Liver (tissue), 9 donors: ENCODE measurements around the gene PRCC. TPM values are rescaled to one million over a fixed set of nuclear protein-coding genes. Genes with fewer than 3 reads are reported as not detected.

Source experiments
- DNase-seq: peaks from one replicate; pipeline ENCODE4 v3.0.0-alpha.2; 2017; ENCODE audit warnings: low spot score
- H3K27ac ChIP-seq, 2 donors: one replicate each; pipeline ENCODE4 v1.7.0; 2013; ENCODE audit warnings: inconsistent platforms in 2 of 2, low read length in 2 of 2, control low read depth in 1 of 2, low read depth in 1 of 2, mild to moderate bottlenecking in 1 of 2
- H3K27me3 ChIP-seq, 4 donors: one replicate each; pipeline versions ENCODE4 v1.6.1 to v1.7.0; 2013; ENCODE audit warnings: low read length in 3 of 4, inconsistent platforms in 1 of 4, mild to moderate bottlenecking in 1 of 4, moderate library complexity in 1 of 4; ENCODE audit not compliant: control insufficient read depth in 4 of 4, insufficient read depth in 4 of 4
- H3K36me3 ChIP-seq, 4 donors: one replicate each; pipeline versions ENCODE4 v1.6.1 to v1.7.0; 2013; ENCODE audit warnings: low read length in 3 of 4, mild to moderate bottlenecking in 3 of 4, low read depth in 1 of 4, moderate library complexity in 1 of 4; ENCODE audit not compliant: control insufficient read depth in 4 of 4, insufficient read depth in 3 of 4
- H3K4me1 ChIP-seq, 4 donors: one replicate each; pipeline versions ENCODE4 v1.6.1 to v1.7.0; 2013; ENCODE audit warnings: low read length in 3 of 4, mild to moderate bottlenecking in 3 of 4, moderate library complexity in 1 of 4; ENCODE audit not compliant: control insufficient read depth in 4 of 4, insufficient read depth in 4 of 4
- H3K4me3 ChIP-seq, 3 donors: one replicate each; pipeline versions ENCODE4 v1.6.1 to v1.7.0; 2013; ENCODE audit warnings: low read length in 3 of 3, control low read depth in 1 of 3, low read depth in 1 of 3, mild to moderate bottlenecking in 1 of 3
- H3K9ac ChIP-seq, 2 donors: one replicate each; pipeline ENCODE4 v1.7.0; 2013; ENCODE audit warnings: low read length in 2 of 2, mild to moderate bottlenecking in 2 of 2, moderate library complexity in 2 of 2, control low read depth in 1 of 2, low read depth in 1 of 2
- H3K9me3 ChIP-seq, 4 donors: one replicate each; pipeline versions ENCODE4 v1.6.1 to v1.7.0; 2013; ENCODE audit warnings: low read length in 3 of 4; ENCODE audit not compliant: control insufficient read depth in 4 of 4
- FOXA2 ChIP-seq: IDR thresholded peaks from 2 replicates; pipeline ENCODE4 v1.6.1; 2016; ENCODE audit warnings: antibody characterized with exemption
- GABPA ChIP-seq, 2 donors: IDR thresholded peaks in 1 of 2; conservative IDR thresholded peaks in 1 of 2; 2 replicates each; pipeline ENCODE4 v1.6.1; 2016; ENCODE audit warnings: antibody characterized with exemption in 2 of 2, mild to moderate bottlenecking in 1 of 2, moderate library complexity in 1 of 2
- HNF4G ChIP-seq: IDR thresholded peaks from 2 replicates; pipeline ENCODE4 v1.6.1; 2016; ENCODE audit warnings: antibody characterized with exemption
- RAD21 ChIP-seq, 2 donors: IDR thresholded peaks; 2 replicates each; pipeline ENCODE4 v1.6.1; 2016; ENCODE audit warnings: antibody characterized with exemption in 2 of 2, mild to moderate bottlenecking in 2 of 2
- SP1 ChIP-seq: IDR thresholded peaks from 2 replicates; pipeline ENCODE4 v1.6.1; 2018; ENCODE audit warnings: antibody characterized with exemption, mild to moderate bottlenecking
- whole genome bisulfite sequencing: extraction: QIAGEN DNeasy Blood & Tissue Kit; methylation state at CpG from one replicate; pipeline ENCODE4 v1.1.7; 2013; 5-methylcytosine and 5-hydroxymethylcytosine counted together
- polyA plus RNA-seq, 2 donors: library from polyadenylated mRNA; stranded (reverse) in 1 of 2; unstranded in 1 of 2; fragments of 200-250 nt in 1 of 2; fragments of >200 nt in 1 of 2; fragmentation: Nextera tagmentation in 1 of 2; extraction: Ambion mirVana in 1 of 2; gene quantifications; one replicate each; pipeline versions ENCODE4 v1.2.1 to v1.2.3, GENCODE V29; 2013 to 2015
- total RNA-seq, 2 donors: library from RNA; depleted of rRNA; stranded (reverse); fragments of >200 nt; gene quantifications; one replicate each; pipeline ENCODE4 v1.2.3, GENCODE V29; 2014
- TF ChIP-seq, protein P1 (sequence below): IDR thresholded peaks from 2 replicates; pipeline ENCODE4 v1.6.1; 2016; ENCODE audit warnings: antibody characterized with exemption, mild to moderate bottlenecking
- donor health status: healthy.
- donor health status: healthy.
- donor health status: healthy.
- donor health status: healthy.
- donor health status: healthy.

PRCC gene
- total and polyA plus RNA-seq, 4 donors, result 8.8 to 19.3 (median 14.3) TPM

DNA sequence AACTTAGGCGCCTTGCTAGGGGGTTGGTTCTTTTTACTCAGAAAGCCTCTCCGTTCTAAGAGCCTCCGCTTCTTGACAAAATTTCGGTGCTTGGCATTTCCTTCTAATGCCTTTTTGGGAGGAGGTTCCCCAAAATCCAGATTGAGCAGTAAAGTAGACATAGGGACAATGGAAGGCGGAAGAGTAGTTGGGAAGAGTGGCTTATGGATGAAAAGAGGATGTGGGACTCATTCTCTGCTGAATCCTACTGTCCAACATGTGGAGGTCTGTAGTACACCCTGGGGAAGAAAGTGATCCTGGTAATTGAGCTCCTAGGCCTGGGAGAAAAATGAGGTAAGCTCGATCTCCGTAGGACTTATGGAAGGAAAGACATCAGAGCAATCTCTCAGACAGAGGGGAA lies 39.8 kb upstream of the PRCC start:
- Histone ChIP-seq H3K9ac (peak overlapping the region; percentile 80 to 93), H3K9me3 (no peaks in the 10 kb centered on the region), H3K36me3 (peaks cover 5 to 23% (median 16%) of the 10 kb centered on the region in 4 donors), H3K27me3 (no peaks in the 10 kb centered on the region), H3K4me3 (peak overlapping the region; percentile 84 to 99 (median 99)), H3K27ac (peak overlapping the region; percentile 89 to 91), H3K4me1 (peaks cover 6 to 37% (median 35%) of the 10 kb centered on the region in 4 donors)
- TF ChIP-seq RAD21 (IDR thresholded peaks at IDR 0.05) (no peak), HNF4G (no peak), FOXA2 (no peak), GABPA (IDR thresholded peaks at IDR 0.05 in 1 of 2, conservative IDR thresholded peaks at IDR 0.05 in 1 of 2) (no peak)
- TF ChIP-seq, protein P1, sequence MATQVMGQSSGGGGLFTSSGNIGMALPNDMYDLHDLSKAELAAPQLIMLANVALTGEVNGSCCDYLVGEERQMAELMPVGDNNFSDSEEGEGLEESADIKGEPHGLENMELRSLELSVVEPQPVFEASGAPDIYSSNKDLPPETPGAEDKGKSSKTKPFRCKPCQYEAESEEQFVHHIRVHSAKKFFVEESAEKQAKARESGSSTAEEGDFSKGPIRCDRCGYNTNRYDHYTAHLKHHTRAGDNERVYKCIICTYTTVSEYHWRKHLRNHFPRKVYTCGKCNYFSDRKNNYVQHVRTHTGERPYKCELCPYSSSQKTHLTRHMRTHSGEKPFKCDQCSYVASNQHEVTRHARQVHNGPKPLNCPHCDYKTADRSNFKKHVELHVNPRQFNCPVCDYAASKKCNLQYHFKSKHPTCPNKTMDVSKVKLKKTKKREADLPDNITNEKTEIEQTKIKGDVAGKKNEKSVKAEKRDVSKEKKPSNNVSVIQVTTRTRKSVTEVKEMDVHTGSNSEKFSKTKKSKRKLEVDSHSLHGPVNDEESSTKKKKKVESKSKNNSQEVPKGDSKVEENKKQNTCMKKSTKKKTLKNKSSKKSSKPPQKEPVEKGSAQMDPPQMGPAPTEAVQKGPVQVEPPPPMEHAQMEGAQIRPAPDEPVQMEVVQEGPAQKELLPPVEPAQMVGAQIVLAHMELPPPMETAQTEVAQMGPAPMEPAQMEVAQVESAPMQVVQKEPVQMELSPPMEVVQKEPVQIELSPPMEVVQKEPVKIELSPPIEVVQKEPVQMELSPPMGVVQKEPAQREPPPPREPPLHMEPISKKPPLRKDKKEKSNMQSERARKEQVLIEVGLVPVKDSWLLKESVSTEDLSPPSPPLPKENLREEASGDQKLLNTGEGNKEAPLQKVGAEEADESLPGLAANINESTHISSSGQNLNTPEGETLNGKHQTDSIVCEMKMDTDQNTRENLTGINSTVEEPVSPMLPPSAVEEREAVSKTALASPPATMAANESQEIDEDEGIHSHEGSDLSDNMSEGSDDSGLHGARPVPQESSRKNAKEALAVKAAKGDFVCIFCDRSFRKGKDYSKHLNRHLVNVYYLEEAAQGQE, result no peak
- no peak for DNase-seq
- WGBS, result 59% methylated on average over 7 of the region's 7 CpGs

DNA sequence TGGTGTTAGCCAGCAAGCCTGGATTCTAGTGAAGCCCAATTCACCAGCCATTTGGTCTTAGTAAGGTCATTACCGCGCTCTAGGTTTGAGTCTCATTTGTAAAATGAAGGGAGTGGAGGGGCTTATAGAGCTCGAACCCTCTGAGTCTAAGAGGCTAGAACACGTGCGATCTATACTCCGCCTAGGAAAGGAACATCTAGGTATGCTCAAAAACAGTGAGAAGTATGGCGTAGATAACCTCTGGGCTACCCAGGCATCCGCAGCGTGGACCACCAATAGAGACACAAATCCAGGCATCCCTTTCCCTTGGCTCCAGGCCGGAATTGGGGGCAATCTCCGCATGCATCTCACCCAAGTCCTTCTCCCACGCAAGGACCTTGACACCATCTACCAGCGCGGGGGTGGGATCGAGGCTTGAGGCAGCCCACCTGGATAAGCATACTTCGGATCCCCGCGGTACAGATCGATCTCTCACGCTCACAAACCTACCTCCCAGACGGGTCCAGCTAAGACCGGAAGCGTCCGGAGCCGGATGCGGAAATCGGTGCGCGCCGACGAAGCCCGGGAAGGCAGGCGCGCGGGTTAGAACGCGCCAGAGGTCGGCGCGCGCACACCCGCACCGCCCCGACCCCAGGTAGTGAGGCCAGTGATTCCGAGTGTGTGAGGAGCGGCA lies 39.3 kb upstream of the PRCC start, which contains the start of gene METTL25B:
TSS of gene METTL25B (plus strand) at position 544 of the 673 bp plus-strand sequence. CDS start 636 bp downstream, outside the sequence.
- TF ChIP-seq SP1 (no peak), GABPA (IDR thresholded peaks at IDR 0.05 in 1 of 2, conservative IDR thresholded peaks at IDR 0.05 in 1 of 2) (peak; percentile 81 to 93), HNF4G (no peak)
- TF ChIP-seq, protein P1, result no peak
- Histone ChIP-seq H3K27ac (peak within 1 kb of the TSS; percentile 89 to 91), H3K4me1 (peaks cover 6 to 37% (median 35%) of the 10 kb centered on the region in 4 donors), H3K27me3 (no peaks in the 10 kb centered on the region), H3K36me3 (peaks cover 5 to 23% (median 17%) of the 10 kb centered on the region in 4 donors), H3K9ac (peak within 1 kb of the TSS; percentile 87 to 93), H3K9me3 (no peaks in the 10 kb centered on the region), H3K4me3 (peak within 1 kb of the TSS; percentile 84 to 99 (median 99))
- DNase-seq, result no peak
- WGBS, result under 1% methylated on average over 46 of the region's 46 CpGs
